Mammary epithelial cell (primary cell): ENCODE results near the gene ADK.

Experiments used
- CTCF ChIP-seq, 2 donors: IDR thresholded peaks in 1 of 2; conservative IDR thresholded peaks in 1 of 2; 2 replicates each; pipeline ENCODE4 v1.5.1; 2011 to 2012; ENCODE audit warnings: inconsistent platforms in 2 of 2, low read length in 2 of 2, mild to moderate bottlenecking in 2 of 2, control low read depth in 1 of 2, low read depth in 1 of 2; ENCODE audit not compliant: insufficient read depth in 1 of 2; ENCODE audit errors: extremely low read depth in 1 of 2
- EZH2 ChIP-seq: IDR thresholded peaks from 2 replicates; pipeline ENCODE4 v1.6.1; 2012; ENCODE audit warnings: low read length, inconsistent platforms, borderline replicate concordance

DNA sequence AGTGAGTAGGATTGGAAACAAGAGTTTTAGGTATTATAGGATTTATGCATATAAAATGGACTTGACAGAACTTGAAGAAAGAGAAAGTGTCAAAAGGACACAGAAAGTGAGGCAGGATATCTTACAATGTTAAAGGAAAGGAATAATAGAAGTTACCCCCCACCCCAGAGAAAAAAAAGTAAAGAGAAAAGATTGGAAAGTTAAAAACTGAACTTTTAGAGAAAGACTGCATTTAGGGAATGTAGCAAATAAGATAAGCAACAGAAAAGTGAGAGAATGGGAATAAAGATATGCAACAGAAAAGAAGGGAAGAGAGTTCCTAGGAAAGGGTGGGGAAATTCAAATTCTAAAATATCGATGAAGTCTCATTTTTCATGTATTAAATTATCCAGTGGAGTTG, 424.9 kb downstream of the ADK start:
- no peak for TF ChIP-seq CTCF (conservative IDR thresholded peaks at IDR 0.05 in 1 of 2, IDR thresholded peaks at IDR 0.05 in 1 of 2; ENCODE audit: extremely low read depth in 1 of 2, insufficient read depth in 1 of 2, low read depth in 1 of 2, low read length in 2 of 2)
- no peak for TF ChIP-seq EZH2
